Stimulated activated CD8-positive, alpha-beta memory T cell treated with anti-CD3 and anti-CD28 coated beads, Interleukin-4, amount 100 ng/mL, for 1 hour (primary cell): Measurements from ENCODE around the gene RAB1A.
"Not testable (repeated sequence)": the region's sequence is repeated elsewhere in the genome, so short reads cannot be mapped to it uniquely, and the experiment has no call there.

Experiments
- DNase-seq, 2 donors: peaks; one replicate each; pipeline ENCODE4 v3.0.0-alpha.2; 2020; ENCODE audit warnings: low read depth in 2 of 2, low spot score in 1 of 2

RAB1A gene

GRCh38 chr2:65136253-65136652 is 6.3 kb upstream of the RAB1A start:
- DNase-seq, result no peak

- no peak for DNase-seq
Measured at GRCh38 chr2:65134158-65134557, 4.3 kb upstream of the RAB1A start.

DNA sequence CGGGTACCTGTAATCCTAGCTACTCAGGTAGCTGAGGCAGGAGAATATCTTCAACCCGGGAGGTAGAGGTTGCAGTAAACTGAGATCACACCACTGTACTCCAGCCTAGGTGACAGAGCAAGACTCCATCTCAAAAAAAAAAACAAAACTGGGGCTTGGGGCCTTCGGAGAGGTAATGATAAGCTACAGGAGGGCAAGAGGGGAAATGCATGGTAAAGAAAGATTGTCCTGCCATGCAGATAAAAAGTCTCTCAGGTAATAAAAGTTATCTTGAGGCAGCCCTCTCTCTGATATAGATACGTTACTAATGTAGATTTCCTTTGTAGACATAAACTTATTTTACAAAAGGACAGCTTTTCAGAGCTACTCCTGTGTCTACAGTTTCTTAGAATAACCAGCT is 3.7 kb upstream of the RAB1A start:
- no peak for DNase-seq

GRCh38 chr2:65132930-65133329 is 3.0 kb upstream of the RAB1A start:
- DNase-seq, result not testable (repeated sequence)

- DNase-seq, result peak in 1 of 2 donors; percentile 3
Measured at GRCh38 chr2:65130664-65131175, 814 bp upstream of the RAB1A start.

DNA sequence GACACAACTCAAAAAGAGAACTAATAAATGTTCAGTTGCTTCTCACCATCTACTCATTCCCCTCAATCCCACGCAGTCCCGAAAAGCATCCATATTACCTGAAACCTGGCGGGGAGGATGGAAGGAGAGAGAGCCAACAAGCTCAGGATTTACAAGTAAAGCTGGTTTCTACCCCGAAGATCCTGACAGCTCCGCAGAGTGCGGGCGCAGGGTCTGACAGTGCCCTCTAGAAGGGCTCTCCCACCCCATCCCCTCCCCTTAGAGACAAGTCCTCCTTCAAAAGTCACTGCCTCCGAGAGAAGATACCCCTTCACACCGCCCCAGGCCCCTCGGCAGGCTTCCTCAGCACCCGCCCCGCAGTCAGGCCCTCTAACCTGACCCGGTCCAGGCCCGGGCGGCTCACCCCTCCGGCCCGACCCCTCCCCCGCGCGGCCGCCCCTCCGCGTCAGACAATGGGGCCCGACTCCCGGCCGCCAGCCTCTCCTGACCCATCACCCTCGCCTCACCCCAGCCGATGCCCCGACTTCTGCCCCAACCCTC is 550 bp downstream of the RAB1A start:
- DNase-seq, result peak in 1 of 2 donors; percentile 5

- no peak for DNase-seq
Measured at GRCh38 chr2:65128297-65129190, 1.4 kb downstream of the RAB1A start.

DNA sequence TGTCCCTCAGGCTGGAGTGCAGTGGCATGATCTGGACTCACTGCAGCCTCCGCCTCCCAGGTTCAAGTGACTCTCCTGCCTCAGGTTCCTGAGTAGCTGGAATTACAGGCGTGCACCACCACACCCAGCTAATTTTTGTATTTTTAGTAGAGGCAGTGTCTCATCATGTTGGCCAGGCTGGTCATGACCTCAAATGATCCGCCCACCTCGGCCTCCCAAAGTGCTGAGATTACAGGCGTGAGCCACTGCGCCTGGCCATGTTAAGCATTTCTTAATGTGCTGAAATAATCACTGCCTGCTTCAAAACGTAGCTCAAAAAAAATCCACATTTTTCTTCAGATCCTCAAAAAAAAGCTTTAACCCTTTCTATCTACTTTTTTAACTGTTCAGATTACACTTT is 4.4 kb downstream of the RAB1A start:
- DNase-seq, result not testable (repeated sequence)

DNA sequence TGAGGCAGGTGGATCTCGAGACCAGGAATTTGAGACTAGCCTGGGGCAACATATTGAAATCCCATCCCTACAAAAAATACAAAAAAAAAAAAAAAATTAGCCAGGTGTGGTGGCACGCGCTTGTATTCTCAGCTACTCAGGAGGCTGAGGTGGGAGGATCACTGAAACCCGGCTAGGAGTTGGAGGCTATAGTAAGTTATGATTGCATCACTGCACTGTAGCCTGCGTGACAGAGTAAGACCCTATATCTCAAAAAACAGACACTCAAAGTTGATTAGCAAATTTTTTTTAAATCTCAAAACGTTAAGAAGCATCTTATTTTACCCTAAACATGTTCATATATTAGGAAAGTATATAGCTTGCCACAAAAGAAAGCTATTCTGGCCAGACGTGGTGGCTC is 7.6 kb downstream of the RAB1A start:
- no peak for DNase-seq

DNA sequence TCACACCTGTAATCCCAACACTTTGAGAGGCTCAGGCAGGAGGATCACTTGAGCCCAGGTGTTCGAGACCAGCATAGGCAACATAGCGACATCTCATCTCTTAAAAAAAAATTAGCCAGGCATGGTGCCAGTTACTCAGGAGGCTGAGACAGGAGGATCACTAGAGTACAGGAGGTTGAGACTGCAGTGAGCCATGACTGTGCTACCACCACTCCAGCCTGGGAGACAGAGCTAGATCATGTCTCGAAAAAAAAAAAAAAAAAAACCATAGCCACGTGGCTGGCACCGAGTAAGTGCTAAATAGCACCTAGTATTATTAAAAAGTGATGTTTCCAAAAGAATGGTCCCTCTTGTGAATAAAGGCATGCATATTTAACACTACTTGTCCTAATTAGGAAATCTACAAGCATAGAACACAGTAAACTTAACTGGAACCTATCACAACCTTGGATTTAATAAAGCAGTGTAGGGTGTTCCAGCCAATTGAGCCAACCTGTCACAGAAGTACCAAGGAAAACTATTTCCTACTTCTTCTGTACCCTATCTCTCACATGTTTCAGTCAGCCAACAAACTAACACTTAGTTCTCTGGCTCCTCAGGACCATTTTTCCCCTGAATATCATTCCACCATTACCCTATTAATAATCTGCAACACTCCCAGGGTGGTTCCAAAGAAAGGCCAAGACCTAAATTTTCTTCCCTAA is 8.8 kb downstream of the RAB1A start:
- DNase-seq, result no peak

GRCh38 chr2:65116645-65117044 is 13.3 kb downstream of the RAB1A start:
- DNase-seq, result no peak

DNA sequence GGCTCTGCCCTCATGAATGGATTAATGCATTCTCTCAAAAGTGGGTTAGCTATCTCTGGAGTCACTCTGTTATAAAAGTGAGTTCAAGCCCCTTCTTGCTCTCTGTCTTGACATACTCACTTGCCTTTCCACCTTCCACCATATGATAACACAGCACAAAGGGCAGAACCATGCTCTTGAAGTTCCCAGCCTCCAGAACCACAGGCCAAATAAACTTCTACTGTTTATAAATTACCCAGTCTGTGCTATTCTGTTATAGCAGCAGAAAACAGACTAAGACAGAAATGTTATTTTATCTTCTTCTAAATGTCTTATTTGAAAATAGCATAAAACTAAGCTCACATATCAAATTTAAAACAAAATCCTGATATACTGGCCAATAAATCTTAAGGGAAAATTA is 15.0 kb downstream of the RAB1A start:
- DNase-seq, result no peak

- no peak for DNase-seq
Measured at GRCh38 chr2:65113816-65114215, 16.1 kb downstream of the RAB1A start.

DNA sequence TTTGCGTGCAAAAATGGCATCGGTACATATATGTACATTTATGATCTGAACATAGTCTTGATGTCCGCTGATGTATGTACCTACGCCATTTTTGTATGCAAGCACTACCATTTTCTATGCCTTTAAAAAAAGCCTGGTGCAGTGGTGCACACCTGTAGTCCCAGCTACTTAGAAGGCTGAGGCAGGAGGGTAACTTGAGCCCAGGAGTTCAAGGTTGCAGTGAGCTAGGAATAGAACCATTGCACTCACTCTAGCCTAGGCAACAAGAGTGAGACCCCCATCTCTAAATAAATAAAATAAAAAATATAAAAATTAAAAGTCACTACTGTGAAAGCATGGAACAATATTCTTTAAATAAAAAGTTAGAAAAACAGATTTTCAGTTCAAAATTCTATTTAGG is 16.7 kb downstream of the RAB1A start:
- DNase-seq, result no peak

DNA sequence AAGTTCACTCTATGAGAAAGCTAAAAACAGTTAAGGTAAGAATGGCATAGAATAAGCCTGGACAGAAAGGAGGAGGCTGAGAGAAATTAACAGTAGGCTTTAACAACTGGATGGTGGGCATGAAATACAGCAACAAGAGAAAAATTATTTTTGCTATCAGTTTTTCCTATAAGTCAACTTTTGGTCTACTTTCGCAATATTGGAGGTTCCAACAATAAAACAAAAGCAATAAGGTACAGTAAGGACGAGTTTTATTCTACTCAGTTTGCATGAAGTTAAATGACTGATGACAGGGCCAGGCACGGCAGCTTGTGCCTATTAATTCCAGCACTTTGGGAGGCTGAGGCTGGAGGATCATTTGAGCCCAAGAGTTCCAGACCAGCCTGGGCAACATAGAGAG is 17.3 kb downstream of the RAB1A start:
- no peak for DNase-seq

DNA sequence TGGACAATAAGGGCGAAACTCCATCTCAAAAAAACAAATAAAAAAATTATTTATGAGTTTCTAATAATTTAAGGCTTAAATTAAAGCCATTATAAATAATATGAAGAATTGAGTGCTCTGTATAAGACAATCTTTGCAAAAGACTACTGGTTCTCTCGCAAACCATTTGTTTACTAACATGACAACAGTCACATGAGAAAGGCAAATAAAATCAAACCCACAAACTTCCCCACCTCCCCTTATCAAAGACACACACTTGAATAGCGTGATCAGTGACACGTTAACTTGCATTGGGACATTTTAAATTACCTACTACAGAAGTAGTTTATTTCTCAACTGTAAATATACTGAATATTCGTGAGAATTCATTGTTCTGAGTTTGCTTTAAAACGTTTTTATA is 21.1 kb downstream of the RAB1A start:
- DNase-seq, result no peak

DNA sequence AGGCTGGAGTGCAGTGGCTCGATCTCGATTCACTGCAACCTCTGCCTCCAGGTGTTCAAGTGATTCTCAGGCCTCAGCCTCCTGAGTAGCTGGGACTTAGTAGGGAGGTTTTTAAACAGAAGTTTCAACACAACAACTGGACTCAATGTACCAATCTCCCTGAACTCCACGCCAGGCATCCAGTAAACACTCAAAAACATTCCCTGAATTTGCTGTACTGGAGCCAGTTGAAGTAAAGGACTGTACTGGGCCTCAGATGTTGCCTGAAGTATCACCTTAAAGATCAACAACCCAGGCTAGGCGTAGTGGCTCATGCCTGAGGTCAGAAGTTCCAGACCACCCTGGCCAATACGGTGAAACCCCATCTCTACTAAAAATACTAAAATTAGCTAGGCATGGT is 22.4 kb downstream of the RAB1A start:
- no peak for DNase-seq

GRCh38 chr2:65103013-65103715 is 26.7 kb downstream of the RAB1A start:
- DNase-seq, result no peak

DNA sequence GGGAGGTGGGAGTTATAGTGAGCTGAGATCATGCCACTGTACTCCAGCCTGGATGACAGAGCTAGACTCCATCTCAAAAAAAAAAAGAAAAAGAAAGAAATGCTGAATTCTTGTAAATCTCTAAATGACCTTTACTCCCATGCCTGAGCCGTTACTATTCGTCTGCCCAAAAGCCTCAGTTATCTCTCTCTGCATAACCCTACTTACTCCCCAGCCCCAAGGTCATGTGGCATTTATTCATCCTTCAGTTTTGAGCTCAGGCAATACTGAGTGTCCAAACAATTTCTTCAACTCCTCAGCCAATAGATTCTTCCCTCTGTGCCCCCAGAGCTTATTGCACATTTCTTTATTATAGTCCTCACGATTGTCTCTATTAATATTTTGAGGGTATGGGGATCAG is 28.8 kb downstream of the RAB1A start:
- DNase-seq, result no peak

GRCh38 chr2:65098741-65099140 is 31.2 kb downstream of the RAB1A start:
- DNase-seq, result no peak

GRCh38 chr2:65097844-65098243 is 32.1 kb downstream of the RAB1A start:
- DNase-seq, result no peak
